ENCODE results near the gene GPR150. TPM values are rescaled to one million over a fixed set of nuclear protein-coding genes. Genes with fewer than 3 reads are reported as not detected.

Gene GPR150
- total and polyA plus RNA-seq, 12 donors = 0.03 to 0.74 (median 0.30) TPM

GRCh38 chr5:95617057-95617456, 2.8 kb upstream of the GPR150 start:
- DNase-seq = no peak
- intact Hi-C loops (cut with DNase I) = no loop called here
- 76 to 97% (median 93%) methylated on average over 5 of the region's 5 CpGs for WGBS, 4 donors
- no peak for TF ChIP-seq POLR2A (IDR thresholded peaks at IDR 0.05)
- TF ChIP-seq, protein P1, sequence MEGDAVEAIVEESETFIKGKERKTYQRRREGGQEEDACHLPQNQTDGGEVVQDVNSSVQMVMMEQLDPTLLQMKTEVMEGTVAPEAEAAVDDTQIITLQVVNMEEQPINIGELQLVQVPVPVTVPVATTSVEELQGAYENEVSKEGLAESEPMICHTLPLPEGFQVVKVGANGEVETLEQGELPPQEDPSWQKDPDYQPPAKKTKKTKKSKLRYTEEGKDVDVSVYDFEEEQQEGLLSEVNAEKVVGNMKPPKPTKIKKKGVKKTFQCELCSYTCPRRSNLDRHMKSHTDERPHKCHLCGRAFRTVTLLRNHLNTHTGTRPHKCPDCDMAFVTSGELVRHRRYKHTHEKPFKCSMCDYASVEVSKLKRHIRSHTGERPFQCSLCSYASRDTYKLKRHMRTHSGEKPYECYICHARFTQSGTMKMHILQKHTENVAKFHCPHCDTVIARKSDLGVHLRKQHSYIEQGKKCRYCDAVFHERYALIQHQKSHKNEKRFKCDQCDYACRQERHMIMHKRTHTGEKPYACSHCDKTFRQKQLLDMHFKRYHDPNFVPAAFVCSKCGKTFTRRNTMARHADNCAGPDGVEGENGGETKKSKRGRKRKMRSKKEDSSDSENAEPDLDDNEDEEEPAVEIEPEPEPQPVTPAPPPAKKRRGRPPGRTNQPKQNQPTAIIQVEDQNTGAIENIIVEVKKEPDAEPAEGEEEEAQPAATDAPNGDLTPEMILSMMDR (IDR thresholded peaks at IDR 0.05) = no peak
- no peak overlapping the region for H3K27ac ChIP-seq
- H3K4me1 ChIP-seq (replicated peaks in 1 of 2) = peaks cover 4 to 22% of the 10 kb centered on the region in 2 donors
- no peaks in the 10 kb centered on the region for H3K9me3 ChIP-seq (replicated peaks in 1 of 3)
- H3K27me3 ChIP-seq = no peaks in the 10 kb centered on the region
- no peaks in the 10 kb centered on the region for H3K36me3 ChIP-seq (replicated peaks in 1 of 2)
- H3K4me3 ChIP-seq = no peak overlapping the region

DNA sequence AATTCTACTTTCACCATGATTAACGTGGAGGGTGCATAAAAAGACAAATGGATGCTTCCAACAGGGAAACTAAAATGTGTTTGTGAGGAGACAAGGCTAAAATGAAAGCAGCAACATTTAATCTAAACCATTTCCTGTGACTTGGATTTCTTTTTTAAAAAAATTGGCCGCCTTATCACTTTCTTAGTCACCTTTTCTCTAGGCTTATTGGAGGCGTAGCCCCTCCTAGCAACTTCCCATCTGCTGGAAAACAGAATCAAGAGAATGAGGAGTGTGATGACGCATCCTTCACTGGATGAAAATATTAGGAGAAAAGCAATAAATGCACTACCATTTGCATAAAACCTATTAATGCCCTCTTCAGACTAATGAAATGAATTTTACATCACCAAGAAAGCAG, 791 bp upstream of the GPR150 start:
- H3K27me3 ChIP-seq = no peaks in the 10 kb centered on the region
- intact Hi-C loops (cut with DNase I) = no loop called here
- WGBS, 4 donors = 89 to 90% (median 89%) methylated on average over 4 of the region's 4 CpGs
- peak overlapping the region in 1 of 4 donors; percentile 91 for H3K4me3 ChIP-seq
- DNase-seq = no peak
- H3K4me1 ChIP-seq (replicated peaks in 1 of 2) = peaks cover 4 to 22% of the 10 kb centered on the region in 2 donors
- TF ChIP-seq, protein P1 (IDR thresholded peaks at IDR 0.05) = no peak
- no peak for TF ChIP-seq POLR2A (IDR thresholded peaks at IDR 0.05)
- H3K27ac ChIP-seq = no peak overlapping the region
- no peaks in the 10 kb centered on the region for H3K36me3 ChIP-seq (replicated peaks in 1 of 2)
- H3K9me3 ChIP-seq (replicated peaks in 1 of 3) = no peaks in the 10 kb centered on the region

- no peak for DNase-seq
- TF ChIP-seq POLR2A (IDR thresholded peaks at IDR 0.05) = no peak
- TF ChIP-seq, protein P1 (IDR thresholded peaks at IDR 0.05) = no peak
- intact Hi-C loops (cut with DNase I) = loop anchor here in 1 of 2 donors (10.0 kb wide), 1 partner anchor 715 kb away; no protein-coding TSS in a partner anchor
- Histone ChIP-seq H3K36me3 (replicated peaks in 1 of 2) (no peaks in the 10 kb centered on the region), H3K27ac (no peak overlapping the region), H3K4me1 (replicated peaks in 1 of 2) (peaks cover 4 to 22% of the 10 kb centered on the region in 2 donors), H3K27me3 (no peaks in the 10 kb centered on the region), H3K4me3 (peak overlapping the region in 2 of 4 donors; percentile 21 to 91), H3K9me3 (replicated peaks in 1 of 3) (no peaks in the 10 kb centered on the region)
- 16 to 18% (median 17%) methylated on average over 18 to 19 of the region's 19 CpGs for WGBS, 4 donors
These were observed 315 bp upstream of the GPR150 start for GRCh38 chr5:95619514-95620029.

GRCh38 chr5:95620870-95621838, 1.3 kb downstream of the GPR150 start:
- intact Hi-C loops (cut with DNase I) = loop anchor here in 1 of 2 donors (10.0 kb wide), 1 partner anchor 714 kb away; no protein-coding TSS in a partner anchor
- Histone ChIP-seq H3K27me3 (no peaks in the 10 kb centered on the region), H3K36me3 (replicated peaks in 1 of 2) (no peaks in the 10 kb centered on the region), H3K9me3 (replicated peaks in 1 of 3) (no peaks in the 10 kb centered on the region), H3K4me3 (peak overlapping the region in 2 of 4 donors; percentile 17 to 91), H3K4me1 (replicated peaks in 1 of 2) (peaks cover 4 to 22% of the 10 kb centered on the region in 2 donors), H3K27ac (peak overlapping the region in 2 of 5 donors; percentile 17 to 45)
- no peak for TF ChIP-seq POLR2A (IDR thresholded peaks at IDR 0.05)
- 4 to 30% (median 5%) methylated on average over 3 to 92 of the region's 92 CpGs for WGBS, 4 donors
- DNase-seq = peak in 5 of 7 donors; percentile 18 to 37 (median 33)

Data from adrenal gland (tissue), 12 donors.